ENCODE measurements around the gene SUN5.

DNA sequence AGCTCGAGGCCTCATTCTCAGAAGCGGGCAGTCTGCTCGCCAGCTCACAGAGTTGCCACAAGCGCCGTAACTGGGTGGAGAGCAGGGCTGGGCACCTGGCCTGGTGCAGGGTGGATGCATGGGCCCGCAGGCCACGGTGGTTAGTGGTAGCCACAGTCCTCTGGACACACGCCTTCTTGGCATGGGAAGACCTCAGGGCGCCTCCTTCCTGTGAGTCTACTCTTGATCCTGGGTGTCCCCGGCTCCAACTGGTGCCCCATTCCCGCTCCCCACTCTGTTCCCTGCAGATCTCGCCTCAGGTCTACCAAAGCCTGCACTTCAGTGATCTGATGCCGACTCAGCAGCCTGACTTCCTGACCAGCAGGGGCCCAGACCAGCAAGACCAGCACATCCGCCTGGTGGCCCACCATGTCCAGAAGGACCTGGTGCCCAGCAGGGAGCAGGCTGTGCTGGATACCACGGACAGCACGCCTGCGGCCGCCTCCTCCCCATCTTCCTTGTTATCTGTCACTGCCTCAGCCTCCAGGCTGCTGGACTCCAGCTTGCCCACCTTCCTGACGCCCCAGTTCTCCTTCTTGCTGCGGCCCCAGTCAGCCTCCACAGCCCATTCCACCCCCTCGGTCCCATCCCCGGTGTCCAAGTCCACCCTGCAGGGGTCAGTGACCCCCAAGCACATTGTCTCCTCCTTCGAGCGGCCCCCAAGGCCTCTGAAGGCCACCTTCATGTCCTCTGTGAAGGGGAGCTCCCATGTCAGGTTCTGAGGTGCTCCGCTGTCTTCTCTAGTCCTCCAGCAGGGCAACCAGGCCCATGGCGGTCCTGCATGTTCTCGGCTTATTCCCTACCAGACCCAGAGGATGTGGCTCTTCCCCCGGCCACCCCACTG lies 43.1 kb downstream of the SUN5 start:
- TF ChIP-seq, protein P1, sequence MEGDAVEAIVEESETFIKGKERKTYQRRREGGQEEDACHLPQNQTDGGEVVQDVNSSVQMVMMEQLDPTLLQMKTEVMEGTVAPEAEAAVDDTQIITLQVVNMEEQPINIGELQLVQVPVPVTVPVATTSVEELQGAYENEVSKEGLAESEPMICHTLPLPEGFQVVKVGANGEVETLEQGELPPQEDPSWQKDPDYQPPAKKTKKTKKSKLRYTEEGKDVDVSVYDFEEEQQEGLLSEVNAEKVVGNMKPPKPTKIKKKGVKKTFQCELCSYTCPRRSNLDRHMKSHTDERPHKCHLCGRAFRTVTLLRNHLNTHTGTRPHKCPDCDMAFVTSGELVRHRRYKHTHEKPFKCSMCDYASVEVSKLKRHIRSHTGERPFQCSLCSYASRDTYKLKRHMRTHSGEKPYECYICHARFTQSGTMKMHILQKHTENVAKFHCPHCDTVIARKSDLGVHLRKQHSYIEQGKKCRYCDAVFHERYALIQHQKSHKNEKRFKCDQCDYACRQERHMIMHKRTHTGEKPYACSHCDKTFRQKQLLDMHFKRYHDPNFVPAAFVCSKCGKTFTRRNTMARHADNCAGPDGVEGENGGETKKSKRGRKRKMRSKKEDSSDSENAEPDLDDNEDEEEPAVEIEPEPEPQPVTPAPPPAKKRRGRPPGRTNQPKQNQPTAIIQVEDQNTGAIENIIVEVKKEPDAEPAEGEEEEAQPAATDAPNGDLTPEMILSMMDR (IDR thresholded peaks at IDR 0.05), result no peak
- TF ChIP-seq POLR2A (IDR thresholded peaks at IDR 0.05) (no peak), POLR2AphosphoS5 (IDR thresholded peaks at IDR 0.05) (no peak)
